ENCODE data around the gene DLEC1.

The DLEC1 gene

DNA sequence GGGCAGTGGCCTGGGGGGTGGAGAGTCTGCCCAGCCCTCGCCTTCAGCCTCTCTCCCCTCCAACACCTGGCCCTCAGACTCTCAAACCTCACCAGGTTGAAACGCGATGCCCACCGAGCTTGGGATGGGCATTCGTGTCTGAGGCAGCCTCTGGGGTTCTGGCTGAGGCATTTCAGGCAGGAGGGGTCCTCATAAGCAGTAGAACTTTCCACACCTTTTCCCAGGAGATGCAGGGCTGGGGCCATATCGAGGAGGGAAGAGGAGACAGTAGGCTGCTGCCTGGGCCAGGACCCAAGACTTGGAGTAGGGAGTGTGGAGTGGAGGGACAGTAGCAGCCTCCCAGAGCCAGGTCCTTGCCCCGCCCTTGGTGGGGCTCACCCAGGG, 73.4 kb downstream of the DLEC1 start:
- no peaks in the 10 kb centered on the region for H3K9me3 Mint-ChIP-seq
- H3K4me1 Mint-ChIP-seq: no peaks in the 10 kb centered on the region
- no peaks in the 10 kb centered on the region for H3K36me3 Mint-ChIP-seq (ENCODE audit: low read depth)

GRCh38 chr3:38114052-38114874, 75.3 kb downstream of the DLEC1 start:
- H3K27me3 Mint-ChIP-seq (ENCODE audit: low read depth): no peaks in the 10 kb centered on the region
- TF ChIP-seq, protein P1, sequence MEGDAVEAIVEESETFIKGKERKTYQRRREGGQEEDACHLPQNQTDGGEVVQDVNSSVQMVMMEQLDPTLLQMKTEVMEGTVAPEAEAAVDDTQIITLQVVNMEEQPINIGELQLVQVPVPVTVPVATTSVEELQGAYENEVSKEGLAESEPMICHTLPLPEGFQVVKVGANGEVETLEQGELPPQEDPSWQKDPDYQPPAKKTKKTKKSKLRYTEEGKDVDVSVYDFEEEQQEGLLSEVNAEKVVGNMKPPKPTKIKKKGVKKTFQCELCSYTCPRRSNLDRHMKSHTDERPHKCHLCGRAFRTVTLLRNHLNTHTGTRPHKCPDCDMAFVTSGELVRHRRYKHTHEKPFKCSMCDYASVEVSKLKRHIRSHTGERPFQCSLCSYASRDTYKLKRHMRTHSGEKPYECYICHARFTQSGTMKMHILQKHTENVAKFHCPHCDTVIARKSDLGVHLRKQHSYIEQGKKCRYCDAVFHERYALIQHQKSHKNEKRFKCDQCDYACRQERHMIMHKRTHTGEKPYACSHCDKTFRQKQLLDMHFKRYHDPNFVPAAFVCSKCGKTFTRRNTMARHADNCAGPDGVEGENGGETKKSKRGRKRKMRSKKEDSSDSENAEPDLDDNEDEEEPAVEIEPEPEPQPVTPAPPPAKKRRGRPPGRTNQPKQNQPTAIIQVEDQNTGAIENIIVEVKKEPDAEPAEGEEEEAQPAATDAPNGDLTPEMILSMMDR (IDR thresholded peaks at IDR 0.05; ENCODE audit: unreplicated experiment in 3 of 3): no peak
- no peak overlapping the region for H3K4me3 Mint-ChIP-seq
- no peaks in the 10 kb centered on the region for H3K36me3 Mint-ChIP-seq (ENCODE audit: low read depth)
- H3K4me1 Mint-ChIP-seq: no peaks in the 10 kb centered on the region
- H3K9me3 Mint-ChIP-seq: no peaks in the 10 kb centered on the region
- no peak overlapping the region for H3K27ac Mint-ChIP-seq

More for the DNA sequence above, 73.4 kb downstream of the DLEC1 start:
- TF ChIP-seq, protein P1 (IDR thresholded peaks at IDR 0.05; ENCODE audit: unreplicated experiment in 3 of 3): no peak
- Mint-ChIP-seq H3K27ac (no peak overlapping the region), H3K4me3 (no peak overlapping the region), H3K27me3 (ENCODE audit: low read depth) (no peaks in the 10 kb centered on the region)

- Mint-ChIP-seq H3K9me3 (no peaks in the 10 kb centered on the region), H3K4me1 (no peaks in the 10 kb centered on the region), H3K27me3 (ENCODE audit: low read depth) (no peaks in the 10 kb centered on the region), H3K27ac (no peak overlapping the region), H3K4me3 (no peak overlapping the region), H3K36me3 (ENCODE audit: low read depth) (no peaks in the 10 kb centered on the region)
- TF ChIP-seq, protein P1 (IDR thresholded peaks at IDR 0.05; ENCODE audit: unreplicated experiment in 3 of 3): no peak
These were observed 76.1 kb downstream of the DLEC1 start for GRCh38 chr3:38114875-38115644.

DNA sequence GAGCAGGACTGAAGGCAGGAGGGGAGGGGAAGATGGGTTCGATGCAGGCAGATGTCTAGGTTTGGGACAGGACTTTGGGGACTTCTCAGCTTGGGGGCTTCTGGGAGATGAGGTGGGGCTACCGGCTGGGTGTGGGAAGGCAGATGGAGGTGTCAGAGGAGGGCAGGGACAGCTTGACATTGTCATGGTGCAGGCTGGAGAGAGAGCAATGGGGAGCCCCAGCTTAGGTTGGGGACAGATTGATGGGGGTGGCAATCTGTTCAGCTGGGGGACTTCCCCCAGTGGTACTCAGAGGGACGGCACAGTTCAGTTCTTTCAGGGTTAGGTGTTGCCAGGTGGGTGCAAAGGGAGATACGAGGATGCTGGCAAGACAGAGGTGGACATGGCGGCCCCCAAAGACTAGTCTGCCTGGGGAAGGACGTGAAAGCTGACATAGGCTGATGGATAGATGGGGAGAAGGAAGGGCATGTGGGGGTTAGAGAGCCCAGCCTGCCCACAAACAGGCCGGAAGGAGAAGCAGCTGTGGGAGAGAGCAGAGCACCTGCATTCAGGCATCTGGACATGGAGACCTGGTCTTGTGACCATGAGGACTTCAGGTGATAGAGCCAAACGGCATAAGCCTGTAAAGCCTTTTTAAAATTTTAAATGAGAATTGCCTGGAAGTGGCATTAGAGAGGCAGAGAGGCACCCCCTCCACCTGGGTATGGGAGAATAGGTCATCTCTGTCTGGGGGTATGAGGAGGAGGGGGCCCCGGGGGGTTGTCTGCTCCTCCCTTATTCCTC, 76.8 kb downstream of the DLEC1 start:
- Mint-ChIP-seq H3K4me1 (no peaks in the 10 kb centered on the region), H3K27ac (no peak overlapping the region), H3K4me3 (no peak overlapping the region), H3K27me3 (ENCODE audit: low read depth) (no peaks in the 10 kb centered on the region), H3K9me3 (no peaks in the 10 kb centered on the region), H3K36me3 (ENCODE audit: low read depth) (peaks cover 3% of the 10 kb centered on the region)
- TF ChIP-seq, protein P1 (IDR thresholded peaks at IDR 0.05; ENCODE audit: unreplicated experiment in 3 of 3): no peak

GRCh38 chr3:38116471-38117162, 77.6 kb downstream of the DLEC1 start:
- TF ChIP-seq, protein P1 (IDR thresholded peaks at IDR 0.05; ENCODE audit: unreplicated experiment in 3 of 3): no peak

More at GRCh38 chr3:38116471-38117162, 77.6 kb downstream of the DLEC1 start:
- Mint-ChIP-seq H3K4me3 (no peak overlapping the region), H3K27ac (no peak overlapping the region), H3K4me1 (no peaks in the 10 kb centered on the region), H3K36me3 (ENCODE audit: low read depth) (peaks cover 6% of the 10 kb centered on the region), H3K27me3 (ENCODE audit: low read depth) (no peaks in the 10 kb centered on the region), H3K9me3 (no peaks in the 10 kb centered on the region)
